CD4-positive, alpha-beta T cell treated with Interferon gamma for 1 hour (primary cell): ENCODE data around the gene FCGR2B.
"Not testable (repeated sequence)": the region's sequence is repeated elsewhere in the genome, so short reads cannot be mapped to it uniquely, and the experiment has no call there.

Experiments used
- DNase-seq: peaks from one replicate; pipeline ENCODE4 v3.0.0-alpha.2; 2020

Gene FCGR2B

GRCh38 chr1:161662684-161663339, at the start of gene FCGR2B:
TSS of gene FCGR2B (plus strand) at chr1:161663143. CDS start at chr1:161663242, 99 bp downstream.
- DNase-seq = not testable (repeated sequence)

- not testable (repeated sequence) for DNase-seq
These were observed 46.5 kb upstream of the FCGR2B start for GRCh38 chr1:161616417-161616816.

GRCh38 chr1:161618517-161618916, 44.4 kb upstream of the FCGR2B start:
- DNase-seq = not testable (repeated sequence)

- DNase-seq = not testable (repeated sequence)
These were observed 42.5 kb upstream of the FCGR2B start for GRCh38 chr1:161620399-161620798.

GRCh38 chr1:161621181-161622000, 41.6 kb upstream of the FCGR2B start:
- peak; percentile 79 for DNase-seq

- not testable (repeated sequence) for DNase-seq
These were observed 40.9 kb upstream of the FCGR2B start for GRCh38 chr1:161622054-161622453.

- not testable (repeated sequence) for DNase-seq
These were observed 39.4 kb upstream of the FCGR2B start for GRCh38 chr1:161623401-161624051.

GRCh38 chr1:161624605-161625004, 38.3 kb upstream of the FCGR2B start:
- DNase-seq = not testable (repeated sequence)

GRCh38 chr1:161626445-161627146, 36.3 kb upstream of the FCGR2B start:
- not testable (repeated sequence) for DNase-seq

GRCh38 chr1:161630128-161630742, 32.7 kb upstream of the FCGR2B start:
- not testable (repeated sequence) for DNase-seq

GRCh38 chr1:161631076-161631475, 31.9 kb upstream of the FCGR2B start, which contains the start of gene FCGR3B:
TSS of gene FCGR3B (minus strand) at chr1:161631176. CDS start at chr1:161631094, 82 bp downstream.
- DNase-seq = no peak

GRCh38 chr1:161634993-161635392, 27.9 kb upstream of the FCGR2B start:
- DNase-seq = not testable (repeated sequence)

- not testable (repeated sequence) for DNase-seq
These were observed 26.7 kb upstream of the FCGR2B start for GRCh38 chr1:161636189-161636782.

GRCh38 chr1:161636976-161637375, 26.0 kb upstream of the FCGR2B start:
- DNase-seq = not testable (repeated sequence)

GRCh38 chr1:161638251-161638993, 24.5 kb upstream of the FCGR2B start:
- DNase-seq = not testable (repeated sequence)

GRCh38 chr1:161639203-161639602, 23.7 kb upstream of the FCGR2B start:
- not testable (repeated sequence) for DNase-seq

GRCh38 chr1:161642697-161643096, 20.2 kb upstream of the FCGR2B start:
- not testable (repeated sequence) for DNase-seq

GRCh38 chr1:161643481-161644208, 19.3 kb upstream of the FCGR2B start:
- DNase-seq = not testable (repeated sequence)

GRCh38 chr1:161644855-161645254, 18.1 kb upstream of the FCGR2B start:
- DNase-seq = not testable (repeated sequence)
